ENCODE results near the gene SLC36A2.

DNA sequence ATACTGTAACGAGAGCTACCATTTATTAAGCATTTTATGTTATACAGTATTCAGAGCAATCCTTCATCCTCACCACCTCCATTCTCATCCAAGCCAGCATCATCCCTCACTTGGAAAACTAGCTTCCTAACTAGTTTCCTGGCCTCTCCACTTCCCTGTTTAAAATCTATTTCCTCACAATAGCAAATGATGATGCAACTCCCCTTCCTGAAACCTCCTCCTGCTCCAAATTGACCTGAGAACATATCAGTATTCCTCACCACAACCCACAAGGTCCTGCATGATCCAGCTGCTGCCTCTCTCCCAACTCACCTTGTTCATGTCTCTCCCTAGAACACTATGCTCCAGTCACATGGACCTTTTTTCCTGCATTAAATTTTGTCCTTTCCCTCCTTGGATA lies 4.3 kb upstream of the SLC36A2 start:
- TF ChIP-seq, protein P1, sequence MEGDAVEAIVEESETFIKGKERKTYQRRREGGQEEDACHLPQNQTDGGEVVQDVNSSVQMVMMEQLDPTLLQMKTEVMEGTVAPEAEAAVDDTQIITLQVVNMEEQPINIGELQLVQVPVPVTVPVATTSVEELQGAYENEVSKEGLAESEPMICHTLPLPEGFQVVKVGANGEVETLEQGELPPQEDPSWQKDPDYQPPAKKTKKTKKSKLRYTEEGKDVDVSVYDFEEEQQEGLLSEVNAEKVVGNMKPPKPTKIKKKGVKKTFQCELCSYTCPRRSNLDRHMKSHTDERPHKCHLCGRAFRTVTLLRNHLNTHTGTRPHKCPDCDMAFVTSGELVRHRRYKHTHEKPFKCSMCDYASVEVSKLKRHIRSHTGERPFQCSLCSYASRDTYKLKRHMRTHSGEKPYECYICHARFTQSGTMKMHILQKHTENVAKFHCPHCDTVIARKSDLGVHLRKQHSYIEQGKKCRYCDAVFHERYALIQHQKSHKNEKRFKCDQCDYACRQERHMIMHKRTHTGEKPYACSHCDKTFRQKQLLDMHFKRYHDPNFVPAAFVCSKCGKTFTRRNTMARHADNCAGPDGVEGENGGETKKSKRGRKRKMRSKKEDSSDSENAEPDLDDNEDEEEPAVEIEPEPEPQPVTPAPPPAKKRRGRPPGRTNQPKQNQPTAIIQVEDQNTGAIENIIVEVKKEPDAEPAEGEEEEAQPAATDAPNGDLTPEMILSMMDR (IDR thresholded peaks at IDR 0.05): no peak
- TF ChIP-seq POLR2A (IDR thresholded peaks at IDR 0.05): no peak

Data from adrenal gland (tissue), 5 donors.